Measurements from ENCODE around the gene IPO5.

Gene IPO5

DNA sequence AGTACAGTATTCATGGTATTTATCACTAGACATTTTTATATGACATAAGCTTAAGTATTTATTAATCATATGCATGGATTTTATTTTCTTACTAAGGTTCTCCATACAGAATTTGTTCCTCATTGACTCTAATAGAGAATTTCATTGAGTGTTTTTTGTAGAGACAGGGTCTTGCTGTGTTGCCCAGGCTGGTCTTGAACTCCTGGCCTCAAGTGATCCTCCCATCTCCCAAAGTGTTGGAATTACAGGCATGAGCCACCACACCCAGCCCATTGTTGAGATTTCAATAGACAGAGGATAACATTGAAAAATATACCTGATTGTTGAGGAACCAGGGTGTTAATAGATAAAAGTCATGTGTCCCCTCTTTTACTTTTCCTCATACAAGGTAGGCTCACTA lies 26.1 kb downstream of the IPO5 start:
- Histone ChIP-seq H3K23ac (ENCODE audit: low read depth, low read length, poor library complexity) (no peak overlapping the region), H3K14ac (ENCODE audit: low read length) (no peak overlapping the region), H4K91ac (ENCODE audit: low read depth, low read length, poor library complexity) (no peak overlapping the region), H4K8ac (ENCODE audit: low read depth, low read length) (no peak overlapping the region), H3K9me3 (replicated peaks in 1 of 2; ENCODE audit: control insufficient read depth in 2 of 2, insufficient read depth in 1 of 2, low read depth in 1 of 2, low read length in 2 of 2) (no peaks in the 10 kb centered on the region), H3K27ac (replicated peaks; ENCODE audit: low read length) (no peak overlapping the region), H3K4me1 (ENCODE audit: control insufficient read depth in 2 of 2, insufficient read depth in 1 of 2, low read depth in 1 of 2, low read length in 2 of 2) (peaks cover 3 to 8% of the 10 kb centered on the region in 2 donors), H3K4ac (ENCODE audit: low read length) (no peak overlapping the region), H3K79me1 (ENCODE audit: low read depth, low read length) (peaks cover 5% of the 10 kb centered on the region), H2BK120ac (ENCODE audit: low read depth, low read length) (no peak overlapping the region), H2AK5ac (ENCODE audit: low read depth, low read length) (no peak overlapping the region), H3K9ac (ENCODE audit: low read depth, low read length, poor library complexity) (no peak overlapping the region), H3K4me3 (ENCODE audit: low read length in 2 of 2) (no peak overlapping the region), H2BK12ac (ENCODE audit: low read length) (no peak overlapping the region), H2AFZ (ENCODE audit: low read length) (no peak overlapping the region), H3K4me2 (ENCODE audit: insufficient read depth, low read length, poor library complexity, severe bottlenecking) (no peak overlapping the region), H2BK5ac (ENCODE audit: low read length) (no peak overlapping the region), H3K27me3 (ENCODE audit: control insufficient read depth in 3 of 3, insufficient read depth in 3 of 3, low read depth in 1 of 3, low read length in 3 of 3) (no peaks in the 10 kb centered on the region), H2BK15ac (ENCODE audit: low read length) (no peak overlapping the region), H3K36me3 (replicated peaks in 1 of 2; ENCODE audit: control insufficient read depth in 2 of 2, insufficient read depth in 2 of 2, low read length in 2 of 2) (peaks cover 0 to 40% of the 10 kb centered on the region in 2 donors), H3K18ac (ENCODE audit: low read length) (no peak overlapping the region)
- no peak for DNase-seq (ENCODE audit: low spot score)

DNA sequence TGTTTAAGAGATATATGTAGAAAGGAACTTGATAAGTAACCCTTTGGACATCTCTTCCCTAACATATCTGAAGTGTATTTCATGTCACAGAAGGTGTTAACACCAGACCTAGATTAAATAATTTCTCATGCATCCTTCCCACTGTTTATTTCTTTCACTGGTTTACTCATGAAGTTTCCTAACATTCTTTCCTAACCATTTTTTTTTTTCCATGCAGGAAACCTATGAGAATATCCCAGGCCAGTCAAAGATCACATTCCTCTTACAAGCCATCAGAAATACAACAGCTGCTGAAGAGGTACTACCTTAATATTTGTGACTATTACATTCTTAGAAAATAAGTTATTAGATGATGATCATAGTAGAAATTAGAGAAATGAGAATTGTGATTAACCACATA lies 28.8 kb downstream of the IPO5 start:
- no peak overlapping the region for H3K4me2 ChIP-seq (ENCODE audit: insufficient read depth, low read length, poor library complexity, severe bottlenecking)
- H2BK12ac ChIP-seq (ENCODE audit: low read length) = no peak overlapping the region
- no peak overlapping the region for H3K4ac ChIP-seq (ENCODE audit: low read length)
- H3K36me3 ChIP-seq (replicated peaks in 1 of 2; ENCODE audit: control insufficient read depth in 2 of 2, insufficient read depth in 2 of 2, low read length in 2 of 2) = peaks cover 10 to 67% of the 10 kb centered on the region in 2 donors
- H2BK15ac ChIP-seq (ENCODE audit: low read length) = no peak overlapping the region
- no peak overlapping the region for H3K4me3 ChIP-seq (ENCODE audit: low read length in 2 of 2)
- H3K27me3 ChIP-seq (ENCODE audit: control insufficient read depth in 3 of 3, insufficient read depth in 3 of 3, low read depth in 1 of 3, low read length in 3 of 3) = no peaks in the 10 kb centered on the region
- H3K14ac ChIP-seq (ENCODE audit: low read length) = no peak overlapping the region
- H2AFZ ChIP-seq (ENCODE audit: low read length) = no peak overlapping the region
- peaks cover 2% of the 10 kb centered on the region for H3K79me1 ChIP-seq (ENCODE audit: low read depth, low read length)
- H4K91ac ChIP-seq (ENCODE audit: low read depth, low read length, poor library complexity) = no peak overlapping the region
- H4K8ac ChIP-seq (ENCODE audit: low read depth, low read length) = no peak overlapping the region
- no peak overlapping the region for H3K23ac ChIP-seq (ENCODE audit: low read depth, low read length, poor library complexity)
- no peak for DNase-seq (ENCODE audit: low spot score)
- H2BK5ac ChIP-seq (ENCODE audit: low read length) = no peak overlapping the region
- H3K9me3 ChIP-seq (replicated peaks in 1 of 2; ENCODE audit: control insufficient read depth in 2 of 2, insufficient read depth in 1 of 2, low read depth in 1 of 2, low read length in 2 of 2) = no peaks in the 10 kb centered on the region
- H2AK5ac ChIP-seq (ENCODE audit: low read depth, low read length) = no peak overlapping the region
- no peak overlapping the region for H2BK120ac ChIP-seq (ENCODE audit: low read depth, low read length)
- no peak overlapping the region for H3K27ac ChIP-seq (replicated peaks; ENCODE audit: low read length)
- peaks cover 0 to 5% of the 10 kb centered on the region in 2 donors for H3K4me1 ChIP-seq (ENCODE audit: control insufficient read depth in 2 of 2, insufficient read depth in 1 of 2, low read depth in 1 of 2, low read length in 2 of 2)
- no peak overlapping the region for H3K18ac ChIP-seq (ENCODE audit: low read length)
- H3K9ac ChIP-seq (ENCODE audit: low read depth, low read length, poor library complexity) = no peak overlapping the region

DNA sequence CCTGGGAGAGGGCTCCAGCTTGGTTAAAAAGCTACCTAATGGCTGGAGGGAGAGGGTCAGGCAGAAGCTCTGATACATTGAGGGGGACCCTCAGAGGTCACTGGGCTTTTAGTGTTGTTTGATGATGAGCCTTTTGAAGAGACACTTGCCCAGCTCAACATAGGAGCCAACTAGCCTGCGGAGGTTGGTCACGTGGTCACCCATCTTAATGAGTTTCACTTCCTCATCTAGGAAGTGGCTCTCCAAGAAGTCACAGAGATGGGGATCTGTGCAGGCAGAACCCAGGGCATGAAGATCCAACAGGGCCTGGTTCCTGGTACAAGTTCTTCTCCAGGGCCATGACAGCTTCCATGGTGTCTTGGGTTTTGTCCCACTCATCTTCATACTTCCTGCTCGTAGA lies 33.4 kb downstream of the IPO5 start:
- no peak overlapping the region for H4K8ac ChIP-seq (ENCODE audit: low read depth, low read length)
- no peak overlapping the region for H2BK120ac ChIP-seq (ENCODE audit: low read depth, low read length)
- no peak overlapping the region for H3K4me2 ChIP-seq (ENCODE audit: insufficient read depth, low read length, poor library complexity, severe bottlenecking)
- no peak overlapping the region for H3K18ac ChIP-seq (ENCODE audit: low read length)
- no peaks in the 10 kb centered on the region for H3K4me1 ChIP-seq (ENCODE audit: control insufficient read depth in 2 of 2, insufficient read depth in 1 of 2, low read depth in 1 of 2, low read length in 2 of 2)
- H3K27ac ChIP-seq (replicated peaks; ENCODE audit: low read length) = no peak overlapping the region
- no peak overlapping the region for H4K91ac ChIP-seq (ENCODE audit: low read depth, low read length, poor library complexity)
- H2BK5ac ChIP-seq (ENCODE audit: low read length) = no peak overlapping the region
- H3K4me3 ChIP-seq (ENCODE audit: low read length in 2 of 2) = no peak overlapping the region
- no peak overlapping the region for H3K14ac ChIP-seq (ENCODE audit: low read length)
- peaks cover 2% of the 10 kb centered on the region for H3K79me1 ChIP-seq (ENCODE audit: low read depth, low read length)
- H2BK15ac ChIP-seq (ENCODE audit: low read length) = no peak overlapping the region
- WGBS, 2 donors (ENCODE audit: extremely low coverage in 2 of 2, insufficient read length in 2 of 2, insufficient replicate concordance in 1 of 2) = no CpG with 5 or more reads among the region's 3 CpGs
- H2AK5ac ChIP-seq (ENCODE audit: low read depth, low read length) = no peak overlapping the region
- no peak for DNase-seq (ENCODE audit: low spot score)
- H2BK12ac ChIP-seq (ENCODE audit: low read length) = no peak overlapping the region
- H2AFZ ChIP-seq (ENCODE audit: low read length) = no peak overlapping the region
- no peak overlapping the region for H3K4ac ChIP-seq (ENCODE audit: low read length)
- H3K9me3 ChIP-seq (replicated peaks in 1 of 2; ENCODE audit: control insufficient read depth in 2 of 2, insufficient read depth in 1 of 2, low read depth in 1 of 2, low read length in 2 of 2) = no peaks in the 10 kb centered on the region
- peaks cover 27 to 98% of the 10 kb centered on the region in 2 donors for H3K36me3 ChIP-seq (replicated peaks in 1 of 2; ENCODE audit: control insufficient read depth in 2 of 2, insufficient read depth in 2 of 2, low read length in 2 of 2)
- no peaks in the 10 kb centered on the region for H3K27me3 ChIP-seq (ENCODE audit: control insufficient read depth in 3 of 3, insufficient read depth in 3 of 3, low read depth in 1 of 3, low read length in 3 of 3)
- no peak overlapping the region for H3K23ac ChIP-seq (ENCODE audit: low read depth, low read length, poor library complexity)
- H3K9ac ChIP-seq (ENCODE audit: low read depth, low read length, poor library complexity) = no peak overlapping the region

DNA sequence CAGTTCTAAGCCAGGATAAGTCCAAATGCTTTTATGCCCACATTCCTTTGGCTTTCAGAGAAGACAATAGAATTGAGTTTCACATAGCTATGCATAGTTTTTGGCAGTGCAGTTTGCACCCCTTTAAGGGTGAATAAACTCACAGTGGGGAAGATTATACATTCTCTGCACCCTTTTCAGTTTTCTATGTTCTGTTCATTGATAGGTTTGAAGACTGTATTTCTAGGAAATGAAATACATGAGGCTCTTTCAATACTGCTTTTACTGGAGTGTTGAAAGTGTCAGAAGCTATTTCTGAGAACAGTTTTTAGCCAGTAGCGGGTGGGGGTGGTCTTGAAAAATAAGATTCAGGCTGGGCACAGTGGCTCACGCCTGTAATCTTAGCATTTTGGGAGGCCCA lies 46.2 kb downstream of the IPO5 start:
- no peak overlapping the region for H3K23ac ChIP-seq (ENCODE audit: low read depth, low read length, poor library complexity)

More for the DNA sequence above, 46.2 kb downstream of the IPO5 start:
- Histone ChIP-seq H3K4me1 (ENCODE audit: control insufficient read depth in 2 of 2, insufficient read depth in 1 of 2, low read depth in 1 of 2, low read length in 2 of 2) (no peaks in the 10 kb centered on the region), H2BK5ac (ENCODE audit: low read length) (no peak overlapping the region), H2BK120ac (ENCODE audit: low read depth, low read length) (no peak overlapping the region), H3K79me1 (ENCODE audit: low read depth, low read length) (peaks cover 3% of the 10 kb centered on the region), H3K9me3 (replicated peaks in 1 of 2; ENCODE audit: control insufficient read depth in 2 of 2, insufficient read depth in 1 of 2, low read depth in 1 of 2, low read length in 2 of 2) (peaks cover 0 to 2% of the 10 kb centered on the region in 2 donors), H3K9ac (ENCODE audit: low read depth, low read length, poor library complexity) (no peak overlapping the region), H3K4me2 (ENCODE audit: insufficient read depth, low read length, poor library complexity, severe bottlenecking) (no peak overlapping the region), H2BK12ac (ENCODE audit: low read length) (no peak overlapping the region), H3K18ac (ENCODE audit: low read length) (no peak overlapping the region), H2BK15ac (ENCODE audit: low read length) (no peak overlapping the region), H2AK5ac (ENCODE audit: low read depth, low read length) (no peak overlapping the region), H4K8ac (ENCODE audit: low read depth, low read length) (no peak overlapping the region), H3K4ac (ENCODE audit: low read length) (no peak overlapping the region), H2AFZ (ENCODE audit: low read length) (no peak overlapping the region), H3K4me3 (ENCODE audit: low read length in 2 of 2) (no peak overlapping the region), H3K27ac (replicated peaks; ENCODE audit: low read length) (no peak overlapping the region), H3K27me3 (ENCODE audit: control insufficient read depth in 3 of 3, insufficient read depth in 3 of 3, low read depth in 1 of 3, low read length in 3 of 3) (no peaks in the 10 kb centered on the region), H3K14ac (ENCODE audit: low read length) (no peak overlapping the region), H4K91ac (ENCODE audit: low read depth, low read length, poor library complexity) (no peak overlapping the region), H3K36me3 (replicated peaks in 1 of 2; ENCODE audit: control insufficient read depth in 2 of 2, insufficient read depth in 2 of 2, low read length in 2 of 2) (peaks cover 30 to 98% of the 10 kb centered on the region in 2 donors)
- no CpG with 5 or more reads among the region's 2 CpGs for WGBS, 2 donors (ENCODE audit: extremely low coverage in 2 of 2, insufficient read length in 2 of 2, insufficient replicate concordance in 1 of 2)
- DNase-seq (ENCODE audit: low spot score) = no peak

All from neuronal stem cell (in vitro differentiated cells).